ENCODE results near the gene SCYL1. TPM values are rescaled to one million over a fixed set of nuclear protein-coding genes. Genes with fewer than 3 reads are reported as not detected.
A peak's percentile ranks its signal among the peaks of the same experiment; 100 is the strongest.

The SCYL1 gene
- total and polyA plus RNA-seq, 7 donors = 57.3 to 100 (median 67.1) TPM

- no peak for TF ChIP-seq POLR2A (IDR thresholded peaks at IDR 0.05)
- no peak for TF ChIP-seq EP300 (IDR thresholded peaks at IDR 0.05)
- no peak for TF ChIP-seq CTCF (IDR thresholded peaks at IDR 0.05)
- no peak for TF ChIP-seq POLR2AphosphoS5 (IDR thresholded peaks at IDR 0.05)
- H3K27me3 ChIP-seq = no peaks in the 10 kb centered on the region
- no peaks in the 10 kb centered on the region for H3K9me3 ChIP-seq
- DNase-seq = peak; percentile 67
- no peak overlapping the region for H3K4me3 ChIP-seq
- peaks cover 0 to 27% (median 23%) of the 10 kb centered on the region in 4 donors for H3K4me1 ChIP-seq
- 83 to 90% methylated on average over 12 of the region's 12 CpGs for WGBS, 2 donors
- no peak overlapping the region for H3K27ac ChIP-seq
- intact Hi-C loops (cut with DNase I) = no loop called here
- H3K36me3 ChIP-seq = peaks cover 13 to 76% (median 44%) of the 10 kb centered on the region in 4 donors
These were observed 11.8 kb downstream of the SCYL1 start for GRCh38 chr11:65536412-65537295.

- Histone ChIP-seq H3K9me3 (no peaks in the 10 kb centered on the region), H3K27ac (no peak overlapping the region), H3K27me3 (no peaks in the 10 kb centered on the region), H3K4me1 (peaks cover 0 to 30% (median 26%) of the 10 kb centered on the region in 4 donors), H3K36me3 (peaks cover 7 to 70% (median 38%) of the 10 kb centered on the region in 4 donors), H3K4me3 (no peak overlapping the region)
- intact Hi-C loops (cut with DNase I) = no loop called here
- WGBS, 2 donors = 84 to 88% methylated on average over 2 of the region's 2 CpGs
- DNase-seq = no peak
- TF ChIP-seq EP300 (IDR thresholded peaks at IDR 0.05) (no peak), CTCF (IDR thresholded peaks at IDR 0.05) (no peak), POLR2A (IDR thresholded peaks at IDR 0.05) (no peak)
These were observed 12.4 kb downstream of the SCYL1 start for GRCh38 chr11:65537296-65537597.

- H3K27me3 ChIP-seq = no peaks in the 10 kb centered on the region
- peaks cover 0 to 30% (median 26%) of the 10 kb centered on the region in 4 donors for H3K4me1 ChIP-seq
- no peak overlapping the region for H3K27ac ChIP-seq
- TF ChIP-seq POLR2AphosphoS5 (IDR thresholded peaks at IDR 0.05) = no peak
- no peak for TF ChIP-seq POLR2A (IDR thresholded peaks at IDR 0.05)
- no peak for TF ChIP-seq CTCF (IDR thresholded peaks at IDR 0.05)
- no peak for TF ChIP-seq EP300 (IDR thresholded peaks at IDR 0.05)
- no peak overlapping the region for H3K4me3 ChIP-seq
- peak; percentile 64 for DNase-seq
- WGBS, 2 donors = 88 to 89% methylated on average over 18 of the region's 18 CpGs
- no peaks in the 10 kb centered on the region for H3K9me3 ChIP-seq
- H3K36me3 ChIP-seq = peaks cover 2 to 67% (median 34%) of the 10 kb centered on the region in 4 donors
- intact Hi-C loops (cut with DNase I) = no loop called here
These were observed 12.8 kb downstream of the SCYL1 start for GRCh38 chr11:65537620-65538231.

GRCh38 chr11:65538232-65538914, 13.5 kb downstream of the SCYL1 start:
- no peak overlapping the region for H3K4me3 ChIP-seq
- no peaks in the 10 kb centered on the region for H3K9me3 ChIP-seq
- H3K27me3 ChIP-seq = no peaks in the 10 kb centered on the region
- TF ChIP-seq POLR2AphosphoS5 (IDR thresholded peaks at IDR 0.05) (peak in 1 of 4 donors; percentile 15), CTCF (IDR thresholded peaks at IDR 0.05) (no peak), POLR2A (IDR thresholded peaks at IDR 0.05) (no peak), EP300 (IDR thresholded peaks at IDR 0.05) (no peak)
- WGBS, 2 donors = 90 to 91% methylated on average over 43 of the region's 43 CpGs
- peak overlapping the region in 1 of 4 donors; percentile 94 for H3K27ac ChIP-seq
- H3K36me3 ChIP-seq = peaks cover 0 to 67% (median 29%) of the 10 kb centered on the region in 4 donors
- peaks cover 0 to 30% (median 26%) of the 10 kb centered on the region in 4 donors for H3K4me1 ChIP-seq
- DNase-seq = peak; percentile 68
- intact Hi-C loops (cut with DNase I) = no loop called here
